Endothelial cell of umbilical vein (primary cell): ENCODE results near the gene NDST4. TPM values are rescaled to one million over a fixed set of nuclear protein-coding genes. Genes with fewer than 3 reads are reported as not detected.

Experiments
- BruUV-seq: library from RNA; stranded (reverse); fragments of 400-500 nt; replicated peaks from 2 replicates; lab custom pipeline; 2021; lab: Mats Ljungman, UMichigan
- CTCF ChIA-PET: fragments of 300-600, 350-600 bp; sonication (Branson Sonifier 250); formaldehyde crosslinking; loops from one replicate; lab custom pipeline; 2021; ENCODE audit warnings: antibody characterized with exemption, inconsistent platforms; lab: Charles Lee
- POLR2A ChIA-PET: fragments of 300-600, 350-600 bp; sonication (Branson Sonifier 250); formaldehyde crosslinking; loops from one replicate; lab custom pipeline; 2021; ENCODE audit warnings: antibody characterized with exemption, inconsistent platforms; lab: Charles Lee
- DNase-seq: peaks from one replicate; pipeline ENCODE4 v3.0.0-alpha.2; 2011; ENCODE audit warnings: low read depth, low spot score
- FAIRE-seq: peaks from 2 replicates; lab custom pipeline; 2011; peaks lifted over from hg19 to GRCh38; lab: Jason Lieb, UNC
- H2AFZ ChIP-seq: 2 replicates; pipeline ENCODE4 v1.6.0; 2012; ENCODE audit warnings: low read depth, low read length, control low read depth, inconsistent platforms
- H3K27ac ChIP-seq: 2 replicates; pipeline ENCODE4 v1.5.1; 2011; ENCODE audit warnings: low read depth, mild to moderate bottlenecking, control low read depth, low read length, moderate library complexity; ENCODE audit not compliant: insufficient read depth
- H3K27me3 ChIP-seq, 2 experiments: 2 replicates each; pipeline versions ENCODE4 v1.6.0 to v1.6.1; 2011; ENCODE audit warnings: low read length in 2 of 2, mixed read lengths in 1 of 2; ENCODE audit not compliant: control insufficient read depth in 2 of 2, insufficient read depth in 2 of 2
- H3K36me3 ChIP-seq, 2 experiments: 2 replicates in 1 of 2; 3 replicates in 1 of 2; pipeline ENCODE4 v1.5.1; 2011; ENCODE audit warnings: low read length in 2 of 2, mild to moderate bottlenecking in 1 of 2, moderate library complexity in 1 of 2; ENCODE audit not compliant: control insufficient read depth in 2 of 2, insufficient read depth in 2 of 2; ENCODE audit errors: extremely low read depth in 1 of 2
- H3K4me1 ChIP-seq: 3 replicates; pipeline ENCODE4 v1.5.1; 2011; ENCODE audit warnings: mild to moderate bottlenecking, low read length; ENCODE audit not compliant: control insufficient read depth, insufficient read depth; ENCODE audit errors: extremely low read depth
- H3K4me2 ChIP-seq: 2 replicates; pipeline ENCODE4 v1.6.1; 2011; ENCODE audit warnings: low read length, control low read depth, mixed read lengths; ENCODE audit not compliant: insufficient read depth
- H3K4me3 ChIP-seq, 3 experiments: fragments of 200-600 bp in 1 of 3; sonication (generic), shearing (Covaris generic) in 1 of 3; replicated peaks in 1 of 3; 2 replicates each; pipeline ENCODE4 v1.5.1; 2011 to 2016; ENCODE audit warnings: control low read depth in 3 of 3, low read length in 3 of 3, mild to moderate bottlenecking in 2 of 3, inconsistent platforms in 1 of 3, low read depth in 1 of 3, moderate library complexity in 1 of 3; ENCODE audit not compliant: insufficient read depth in 1 of 3
- H3K79me2 ChIP-seq: 2 replicates; pipeline ENCODE4 v1.6.0; 2012; ENCODE audit warnings: low read length, inconsistent platforms; ENCODE audit not compliant: control insufficient read depth, insufficient read depth
- H3K9ac ChIP-seq: replicated peaks from 2 replicates; pipeline ENCODE3; 2011; ENCODE audit warnings: low read length, control low read depth; ENCODE audit not compliant: insufficient read depth; ENCODE audit errors: extremely low read depth
- H3K9me1 ChIP-seq: replicated peaks from 3 replicates; pipeline ENCODE4 v1.6.0; 2011; ENCODE audit warnings: mild to moderate bottlenecking, low read length; ENCODE audit not compliant: control insufficient read depth, insufficient read depth; ENCODE audit errors: extremely low read depth
- H3K9me3 ChIP-seq: replicated peaks from 2 replicates; pipeline ENCODE4 v1.5.1; 2012; ENCODE audit warnings: low read length, inconsistent platforms; ENCODE audit not compliant: control insufficient read depth, insufficient read depth
- H4K20me1 ChIP-seq: replicated peaks from 2 replicates; pipeline ENCODE3; 2011; ENCODE audit warnings: mild to moderate bottlenecking, low read length; ENCODE audit not compliant: control insufficient read depth, insufficient read depth; ENCODE audit errors: extremely low read depth
- CTCF ChIP-seq, 2 donors: IDR thresholded peaks; 1 replicate in 1 of 2; 2 replicates in 1 of 2; pipeline ENCODE4 v1.5.1; 2011; ENCODE audit warnings: low read length in 2 of 2, mild to moderate bottlenecking in 2 of 2, moderate library complexity in 2 of 2, control low read depth in 1 of 2, inconsistent platforms in 1 of 2, low read depth in 1 of 2; ENCODE audit not compliant: insufficient read depth in 1 of 2; ENCODE audit errors: extremely low read depth in 1 of 2
- EZH2 ChIP-seq: IDR thresholded peaks from 2 replicates; pipeline ENCODE4 v1.6.1; 2012; ENCODE audit warnings: borderline replicate concordance, low read depth, mild to moderate bottlenecking, moderate library complexity, low read length, inconsistent platforms; ENCODE audit not compliant: severe bottlenecking
- FOS ChIP-seq: IDR thresholded peaks from 2 replicates; pipeline ENCODE4 v1.6.1; 2011; ENCODE audit warnings: mild to moderate bottlenecking, low read length, moderate library complexity, borderline replicate concordance; ENCODE audit not compliant: insufficient read depth
- GATA2 ChIP-seq: IDR thresholded peaks from 2 replicates; pipeline ENCODE4 v1.7.0; 2011; ENCODE audit warnings: low read depth, mild to moderate bottlenecking, moderate library complexity, mixed read lengths, low read length; ENCODE audit not compliant: insufficient read length, insufficient read depth
- JUN ChIP-seq: IDR thresholded peaks from 2 replicates; pipeline ENCODE4 v1.6.1; 2011; ENCODE audit warnings: borderline replicate concordance, low read depth; ENCODE audit not compliant: insufficient read length, insufficient read depth
- MAX ChIP-seq: IDR thresholded peaks from 2 replicates; pipeline ENCODE4 v1.6.1; 2011; ENCODE audit not compliant: insufficient read depth, insufficient read length
- MYC ChIP-seq: IDR thresholded peaks from one replicate; pipeline ENCODE4 v1.6.1; 2011; ENCODE audit warnings: mild to moderate bottlenecking, low read depth, low read length
- POLR2A ChIP-seq: IDR thresholded peaks from 2 replicates; pipeline ENCODE4 v1.6.1; 2012; ENCODE audit warnings: low read depth, mild to moderate bottlenecking, control low read depth, low read length
- POLR2AphosphoS5 ChIP-seq: IDR thresholded peaks from 2 replicates; pipeline ENCODE4 v1.6.1; 2012; ENCODE audit warnings: low read depth, mild to moderate bottlenecking, control low read depth, low read length, moderate library complexity; ENCODE audit not compliant: insufficient read depth
- dilution Hi-C: fragments of 300-500 bp; cut with MboI; formaldehyde crosslinking; loops from one replicate; pipeline ENCODE4 v1.15.0; 2019; ENCODE audit warnings: low sequenced_read_pairs; ENCODE audit not compliant: extremely low pct_ligation_motif_present
- intact Hi-C: fragments of 100-400 bp; cut with micrococcal nuclease; formaldehyde crosslinking; loops from one replicate; pipeline ENCODE4 v1.10.0; 2022
- polyA plus RNA-seq, 4 experiments: library from polyadenylated mRNA; depleted of rRNA in 3 of 4; stranded (reverse) in 3 of 4; unstranded in 1 of 4; fragments of >200 nt; gene quantifications; 2 replicates each; pipeline versions ENCODE4 v1.2.1 to v1.2.3, GENCODE V29; 2011 to 2012; ENCODE audit warnings: missing spikeins in 1 of 4
- total RNA-seq: library from RNA; stranded (reverse); gene quantifications from 2 replicates; pipeline ENCODE4 v1.2.3, GENCODE V29; 2021

Gene NDST4
- total and polyA plus RNA-seq, 2 donors (not counting 3 experiments of a cell fraction or from before 2014, with no cell fraction given) = not detected

GRCh38 chr4:114860786-114861185, 252.6 kb downstream of the NDST4 start:
- DNase-seq = no peak
- no peak overlapping the region for H2AFZ ChIP-seq
- no peak for FAIRE-seq
- H3K9me1 ChIP-seq = no peaks in the 10 kb centered on the region
- TF ChIP-seq POLR2AphosphoS5 (no peak), JUN (no peak), EZH2 (no peak), GATA2 (no peak), MAX (no peak)
- dilution Hi-C loops (no loop called here), intact Hi-C loops (no loop called here)
- ChIA-PET POLR2A (no interaction called here), CTCF (no interaction called here)
- H3K4me3 ChIP-seq = no peak overlapping the region
- H3K9me3 ChIP-seq = peaks cover 3% of the 10 kb centered on the region
- no TSS peak for BruUV-seq
- H3K27me3 ChIP-seq = no peaks in the 10 kb centered on the region
- H3K27ac ChIP-seq = no peak overlapping the region
- no peaks in the 10 kb centered on the region for H4K20me1 ChIP-seq
- no peaks in the 10 kb centered on the region for H3K36me3 ChIP-seq
- H3K79me2 ChIP-seq = no peaks in the 10 kb centered on the region
- no peaks in the 10 kb centered on the region for H3K4me1 ChIP-seq
- H3K9ac ChIP-seq = no peak overlapping the region
- no peak overlapping the region for H3K4me2 ChIP-seq

GRCh38 chr4:114857831-114858230, 255.6 kb downstream of the NDST4 start:
- Histone ChIP-seq H2AFZ (no peak overlapping the region), H4K20me1 (no peaks in the 10 kb centered on the region), H3K4me1 (no peaks in the 10 kb centered on the region), H3K4me3 (no peak overlapping the region), H3K9me3 (peaks cover 3% of the 10 kb centered on the region), H3K9me1 (no peaks in the 10 kb centered on the region), H3K27ac (no peak overlapping the region), H3K79me2 (no peaks in the 10 kb centered on the region), H3K36me3 (no peaks in the 10 kb centered on the region), H3K9ac (no peak overlapping the region), H3K4me2 (no peak overlapping the region), H3K27me3 (no peaks in the 10 kb centered on the region)
- CTCF ChIA-PET = no interaction called here
- no TSS peak for BruUV-seq
- intact Hi-C loops (no loop called here), dilution Hi-C loops (no loop called here)
- no peak for FAIRE-seq
- no peak for DNase-seq
- TF ChIP-seq FOS (no peak), JUN (no peak), POLR2A (no peak), EZH2 (no peak), MAX (no peak), MYC (no peak), POLR2AphosphoS5 (no peak), CTCF (IDR thresholded peaks at IDR 0.05; ENCODE audit: extremely low read depth in 1 of 2, insufficient read depth in 1 of 2, low read depth in 1 of 2, low read length in 2 of 2) (no peak), GATA2 (no peak)
- POLR2A ChIA-PET = no interaction called here
